HCT116 (cell line): ENCODE results near the gene IFNA10. TPM values are rescaled to one million over a fixed set of nuclear protein-coding genes. Genes with fewer than 3 reads are reported as not detected.

Source experiments
- ATAC-seq: fragments of 200-7000 bp; cut with Tn5 transposase; 2 replicates; pipeline ENCODE4 v1.9.1; 2020; ENCODE audit warnings: mild to moderate bottlenecking, moderate library complexity
- BruUV-seq: library from RNA; stranded (reverse); fragments of 400-500 nt; replicated peaks from 2 replicates; lab custom pipeline; 2021; lab: Mats Ljungman, UMichigan
- CTCF ChIA-PET: fragments of 300-600 bp; sonication (Branson Sonifier 250); formaldehyde crosslinking; loops from one replicate; lab custom pipeline; 2021; ENCODE audit warnings: antibody characterized with exemption; lab: Charles Lee
- POLR2A ChIA-PET: fragments of 300-600, 350-600 bp; sonication (Branson Sonifier 250); formaldehyde crosslinking; loops from one replicate; lab custom pipeline; 2021; ENCODE audit warnings: antibody characterized with exemption; lab: Charles Lee
- RAD21 ChIA-PET, 2 experiments: fragments of 300-600 bp; sonication (Branson Sonifier 250); formaldehyde crosslinking; loops; one replicate each; lab custom pipeline; 2023; ENCODE audit warnings: low total read pairs in 2 of 2; ENCODE audit not compliant: uncharacterized antibody in 2 of 2, unreplicated experiment in 2 of 2, low non-redundant PET in 1 of 2; lab: Charles Lee
- DNase-seq: peaks from one replicate; pipeline ENCODE4 v3.0.0-alpha.2; 2010; ENCODE audit warnings: low read depth, low spot score
- H2AFZ ChIP-seq: fragments of 200-600 bp; shearing (Covaris generic), sonication (generic); 2 replicates; pipeline ENCODE4 v1.6.1; 2017; ENCODE audit warnings: low read depth, mixed run types, mixed read lengths, antibody characterized with exemption, low read length; ENCODE audit not compliant: poor library complexity, severe bottlenecking
- H3K27ac ChIP-seq: 2 replicates; pipeline ENCODE4 v1.5.1; 2012; ENCODE audit warnings: low read depth, low read length
- H3K27me3 ChIP-seq: fragments of 200-600 bp; sonication (generic); 2 replicates; pipeline ENCODE4 v1.6.1; 2016; ENCODE audit warnings: mixed run types, low read length, mixed read lengths; ENCODE audit not compliant: insufficient read depth
- H3K36me3 ChIP-seq, 2 experiments: fragments of 200-500 bp in 1 of 2; fragments of 200-600 bp in 1 of 2; sonication (Bioruptor generic) in 1 of 2; sonication (generic) in 1 of 2; 2 replicates each; pipeline versions ENCODE4 v1.5.1 to v1.6.1; 2014 to 2016; ENCODE audit warnings: low read length in 2 of 2, inconsistent platforms in 1 of 2, mixed read lengths in 1 of 2, mixed run types in 1 of 2; ENCODE audit not compliant: insufficient read depth in 2 of 2, control insufficient read depth in 1 of 2
- H3K4me1 ChIP-seq, 2 experiments: fragments of 200-600 bp in 1 of 2; sonication (generic) in 1 of 2; 2 replicates each; pipeline versions ENCODE4 v1.5.1 to v1.6.1; 2012 to 2017; ENCODE audit warnings: low read length in 2 of 2, inconsistent platforms in 1 of 2, mild to moderate bottlenecking in 1 of 2, mixed read lengths in 1 of 2, mixed run types in 1 of 2, moderate library complexity in 1 of 2; ENCODE audit not compliant: insufficient read depth in 2 of 2, control insufficient read depth in 1 of 2
- H3K4me2 ChIP-seq: fragments of 200-600 bp; sonication (generic); 2 replicates; pipeline ENCODE4 v1.6.1; 2017; ENCODE audit warnings: mixed run types, low read length, mixed read lengths
- H3K4me3 ChIP-seq, 2 experiments: fragments of 200-600 bp in 1 of 2; sonication (generic) in 1 of 2; replicated peaks in 1 of 2; 2 replicates each; pipeline ENCODE4 v1.5.1; 2011 to 2016; ENCODE audit warnings: low read length in 2 of 2, control low read depth in 1 of 2, low read depth in 1 of 2, mild to moderate bottlenecking in 1 of 2, mixed read lengths in 1 of 2, mixed run types in 1 of 2
- H3K79me2 ChIP-seq: fragments of 200-600 bp; sonication (generic); 2 replicates; pipeline ENCODE4 v1.6.1; 2017; ENCODE audit warnings: mild to moderate bottlenecking, mixed run types, low read length, moderate library complexity, mixed read lengths; ENCODE audit not compliant: insufficient read depth
- H3K9ac ChIP-seq: fragments of 200-600 bp; sonication (generic); 2 replicates; pipeline ENCODE4 v1.6.1; 2016; ENCODE audit warnings: low read length, mixed read lengths
- H3K9me2 ChIP-seq: fragments of 200-600 bp; sonication (generic), shearing (Covaris generic); 2 replicates; pipeline ENCODE4 v1.6.1; 2017; ENCODE audit warnings: mixed run types, mild to moderate bottlenecking, moderate library complexity; ENCODE audit not compliant: insufficient read depth
- H3K9me3 ChIP-seq, 2 experiments: fragments of 200-500 bp in 1 of 2; fragments of 200-600 bp in 1 of 2; sonication (Bioruptor generic) in 1 of 2; sonication (generic) in 1 of 2; 2 replicates each; pipeline ENCODE4 v1.6.1; 2014 to 2017; ENCODE audit warnings: low read length in 2 of 2, mixed read lengths in 2 of 2, inconsistent platforms in 1 of 2, low read depth in 1 of 2, mild to moderate bottlenecking in 1 of 2, mixed run types in 1 of 2, moderate library complexity in 1 of 2; ENCODE audit not compliant: control insufficient read depth in 1 of 2, insufficient read depth in 1 of 2
- H4K20me1 ChIP-seq: fragments of 200-600 bp; sonication (generic), shearing (Covaris generic); 2 replicates; pipeline ENCODE4 v1.6.1; 2017; ENCODE audit warnings: mixed run types, mild to moderate bottlenecking, moderate library complexity; ENCODE audit not compliant: insufficient read depth
- CBX3 ChIP-seq: IDR thresholded peaks from 2 replicates; pipeline ENCODE4 v1.6.1; 2012; ENCODE audit warnings: low read depth
- CEBPB ChIP-seq: IDR thresholded peaks from 2 replicates; pipeline ENCODE4 v1.6.1; 2012; ENCODE audit warnings: low read depth
- FOSL1 ChIP-seq: IDR thresholded peaks from 2 replicates; pipeline ENCODE4 v1.6.1; 2012; ENCODE audit warnings: low read depth
- JUND ChIP-seq: IDR thresholded peaks from 2 replicates; pipeline ENCODE4 v1.6.1; 2012
- RAD21 ChIP-seq: IDR thresholded peaks from 2 replicates; pipeline ENCODE4 v1.6.1; 2012; ENCODE audit warnings: low read depth, mild to moderate bottlenecking
- SP1 ChIP-seq: IDR thresholded peaks from 2 replicates; pipeline ENCODE4 v1.6.1; 2012; ENCODE audit warnings: low read depth
- SRF ChIP-seq: IDR thresholded peaks from 2 replicates; pipeline ENCODE4 v1.6.1; 2012; ENCODE audit warnings: low read depth
- TCF7L2 ChIP-seq: IDR thresholded peaks from 2 replicates; pipeline ENCODE4 v1.7.0; 2011; ENCODE audit warnings: borderline replicate concordance, inconsistent platforms; ENCODE audit not compliant: insufficient read depth, insufficient read length; ENCODE audit errors: extremely low read depth
- ZNF274 ChIP-seq: fragments of 200-500 bp; sonication (Bioruptor generic); IDR thresholded peaks from 2 replicates; pipeline ENCODE4 v1.6.1; 2014; ENCODE audit warnings: mild to moderate bottlenecking, low read depth, low read length, inconsistent platforms
- intact Hi-C: fragments of 100-400 bp; cut with micrococcal nuclease; formaldehyde crosslinking; loops from 2 replicates; pipeline ENCODE4 v1.10.0; 2022
- total RNA-seq: library from RNA; stranded (reverse); gene quantifications from one replicate; pipeline ENCODE4 v1.2.1, GENCODE V29; 2021; ENCODE audit not compliant: unreplicated experiment
- TF ChIP-seq, protein P1 (sequence below), 3 experiments: fragments of 200-600 bp in 1 of 3; sonication (generic) in 1 of 3; IDR thresholded peaks in 2 of 3; conservative IDR thresholded peaks in 1 of 3; 2 replicates each; pipeline ENCODE4 v1.5.1; 2012 to 2017; ENCODE audit warnings: low read depth in 2 of 3, low read length in 2 of 3, antibody characterized with exemption in 1 of 3, borderline replicate concordance in 1 of 3, control low read depth in 1 of 3, mild to moderate bottlenecking in 1 of 3, mixed read lengths in 1 of 3, mixed run types in 1 of 3, moderate library complexity in 1 of 3; ENCODE audit not compliant: insufficient read depth in 1 of 3

Gene IFNA10
- total RNA-seq, 1 experiment from 2014 or later = not detected

GRCh38 chr9:21251190-21251589, 44.2 kb upstream of the IFNA10 start:
- intact Hi-C loops = loop anchor here (5.0 kb wide), 1 partner anchor 256 kb away; no protein-coding TSS in a partner anchor
- no peak overlapping the region for H2AFZ ChIP-seq
- POLR2A ChIA-PET = no interaction called here
- no peak overlapping the region for H3K9ac ChIP-seq
- H3K9me2 ChIP-seq = no peaks in the 10 kb centered on the region
- H3K4me3 ChIP-seq = no peak overlapping the region
- BruUV-seq = no TSS peak
- no peaks in the 10 kb centered on the region for H3K79me2 ChIP-seq
- no peaks in the 10 kb centered on the region for H3K36me3 ChIP-seq
- RAD21 ChIA-PET = interaction anchor here in 1 of 2 experiments (1.2 kb wide), 1 partner anchor 204 kb away, joined by 4 read pairs; no protein-coding TSS in a partner anchor
- TF ChIP-seq RAD21 (0 out of 2 replicates have a peak, but pooled peaks have one; percentile 6), FOSL1 (no peak), TCF7L2 (no peak)
- TF ChIP-seq, protein P1, sequence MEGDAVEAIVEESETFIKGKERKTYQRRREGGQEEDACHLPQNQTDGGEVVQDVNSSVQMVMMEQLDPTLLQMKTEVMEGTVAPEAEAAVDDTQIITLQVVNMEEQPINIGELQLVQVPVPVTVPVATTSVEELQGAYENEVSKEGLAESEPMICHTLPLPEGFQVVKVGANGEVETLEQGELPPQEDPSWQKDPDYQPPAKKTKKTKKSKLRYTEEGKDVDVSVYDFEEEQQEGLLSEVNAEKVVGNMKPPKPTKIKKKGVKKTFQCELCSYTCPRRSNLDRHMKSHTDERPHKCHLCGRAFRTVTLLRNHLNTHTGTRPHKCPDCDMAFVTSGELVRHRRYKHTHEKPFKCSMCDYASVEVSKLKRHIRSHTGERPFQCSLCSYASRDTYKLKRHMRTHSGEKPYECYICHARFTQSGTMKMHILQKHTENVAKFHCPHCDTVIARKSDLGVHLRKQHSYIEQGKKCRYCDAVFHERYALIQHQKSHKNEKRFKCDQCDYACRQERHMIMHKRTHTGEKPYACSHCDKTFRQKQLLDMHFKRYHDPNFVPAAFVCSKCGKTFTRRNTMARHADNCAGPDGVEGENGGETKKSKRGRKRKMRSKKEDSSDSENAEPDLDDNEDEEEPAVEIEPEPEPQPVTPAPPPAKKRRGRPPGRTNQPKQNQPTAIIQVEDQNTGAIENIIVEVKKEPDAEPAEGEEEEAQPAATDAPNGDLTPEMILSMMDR (IDR thresholded peaks at IDR 0.05 in 2 of 3, conservative IDR thresholded peaks at IDR 0.05 in 1 of 3; ENCODE audit: borderline replicate concordance in 1 of 3, insufficient read depth in 1 of 3, low read depth in 2 of 3, low read length in 2 of 3) = peak in 2 of 3 experiments; percentile 17 to 19; a peak in 1 of 6 replicates
- H4K20me1 ChIP-seq = no peaks in the 10 kb centered on the region
- no peak overlapping the region for H3K27ac ChIP-seq
- H3K4me2 ChIP-seq = no peak overlapping the region
- no peak for DNase-seq
- peak; percentile 46; the same call in 1 of the 2 replicates for ATAC-seq
- no peaks in the 10 kb centered on the region for H3K9me3 ChIP-seq
- H3K27me3 ChIP-seq = no peaks in the 10 kb centered on the region
- peaks cover 0 to 4% of the 10 kb centered on the region in 2 experiments; a peak in 1 of 4 replicates for H3K4me1 ChIP-seq
- CTCF ChIA-PET = interaction anchor here (1.1 to 2.9 kb wide), 5 partner anchors 67 to 202 kb away, joined by 3 to 21 read pairs (median 16); no protein-coding TSS in a partner anchor

DNA sequence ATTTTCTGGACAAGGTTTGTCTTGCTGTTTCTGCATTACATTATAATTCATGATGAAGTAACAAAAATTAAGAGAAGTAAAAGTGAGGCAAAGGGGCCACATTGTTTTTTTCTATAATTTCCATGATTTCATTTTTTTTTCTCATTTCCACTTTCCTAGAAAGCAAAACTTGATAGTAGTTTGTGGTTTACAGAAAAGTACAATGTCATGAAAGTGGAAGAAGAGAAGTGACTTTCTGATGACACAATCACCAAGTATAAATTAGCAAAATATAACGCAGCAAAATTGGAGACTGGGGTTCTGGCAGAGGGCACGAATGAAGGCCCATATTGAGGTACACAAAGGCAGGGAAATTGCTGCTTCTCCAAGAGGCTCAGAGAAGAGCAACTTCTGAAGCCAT, 37.9 kb upstream of the IFNA10 start:
- Histone ChIP-seq H3K79me2 (no peaks in the 10 kb centered on the region), H2AFZ (no peak overlapping the region), H3K4me2 (no peak overlapping the region), H3K4me3 (no peak overlapping the region), H3K27ac (no peak overlapping the region), H3K4me1 (no peaks in the 10 kb centered on the region), H3K9me2 (no peaks in the 10 kb centered on the region), H3K9me3 (no peaks in the 10 kb centered on the region), H3K9ac (no peak overlapping the region), H4K20me1 (no peaks in the 10 kb centered on the region), H3K27me3 (no peaks in the 10 kb centered on the region), H3K36me3 (no peaks in the 10 kb centered on the region)
- ChIA-PET RAD21 (no interaction called here), POLR2A (no interaction called here), CTCF (interaction anchor here (1.2 kb wide), 1 partner anchor 9 kb away, joined by 3 read pairs; no protein-coding TSS in a partner anchor)
- intact Hi-C loops = no loop called here
- BruUV-seq = no TSS peak
- ATAC-seq (no peak), DNase-seq (no peak)
- no peak for TF ChIP-seq CBX3
- TF ChIP-seq CEBPB = no peak
- no peak for TF ChIP-seq JUND
- TF ChIP-seq ZNF274 = no peak
- TF ChIP-seq, protein P1 (IDR thresholded peaks at IDR 0.05 in 2 of 3, conservative IDR thresholded peaks at IDR 0.05 in 1 of 3; ENCODE audit: borderline replicate concordance in 1 of 3, insufficient read depth in 1 of 3, low read depth in 2 of 3, low read length in 2 of 3) = no peak
- TF ChIP-seq SP1 = no peak
- no peak for TF ChIP-seq SRF
- TF ChIP-seq FOSL1 = no peak
